K562 (cell line): ENCODE data around the gene PBXIP1. TPM values are rescaled to one million over a fixed set of nuclear protein-coding genes. Genes with fewer than 3 reads are reported as not detected.

ENCODE experiments used
- ARID1B ChIP-seq: fragments of 450-650 bp; IDR thresholded peaks from 2 replicates; pipeline ENCODE4 v1.6.1; 2016; ENCODE audit warnings: antibody characterized with exemption, mild to moderate bottlenecking, inconsistent platforms
- ATF2 ChIP-seq: sonication (generic); formaldehyde crosslinking; IDR thresholded peaks from 2 replicates; pipeline ENCODE4 v1.8.1; 2022; ENCODE audit warnings: missing genetic modification reagents
- BMI1 ChIP-seq: fragments of 150-350 bp; IDR thresholded peaks from 2 replicates; pipeline ENCODE4 v1.6.1; 2014; ENCODE audit warnings: low read length
- CHAMP1 ChIP-seq: fragments of 450-650 bp; IDR thresholded peaks from 2 replicates; pipeline ENCODE4 v1.6.1; 2016; ENCODE audit warnings: mild to moderate bottlenecking
- CREB1 ChIP-seq, 2 experiments: sonication (generic) in 1 of 2; formaldehyde crosslinking in 1 of 2; IDR thresholded peaks; 2 replicates each; pipeline versions ENCODE4 v1.6.1 to v1.8.0; 2012 to 2022; ENCODE audit warnings: inconsistent platforms in 1 of 2, mild to moderate bottlenecking in 1 of 2, missing genetic modification reagents in 1 of 2, moderate library complexity in 1 of 2
- EGR1 ChIP-seq: fragments of 450-650 bp; conservative IDR thresholded peaks from 2 replicates; pipeline ENCODE4 v1.6.1; 2017; ENCODE audit warnings: mild to moderate bottlenecking
- FOSL1 ChIP-seq: fragments of 200-800 bp; sonication (Bioruptor generic); conservative IDR thresholded peaks from 2 replicates; pipeline ENCODE4 v1.6.1; 2016; ENCODE audit warnings: missing genetic modification characterization, missing compliant biosample characterization
- HMBOX1 ChIP-seq: sonication (generic); IDR thresholded peaks from 2 replicates; pipeline ENCODE4 v1.6.1; 2016
- HNRNPL ChIP-seq: fragments of 200-400 bp; formaldehyde crosslinking; IDR thresholded peaks from 2 replicates; pipeline ENCODE4 v1.6.1; 2017; ENCODE audit warnings: low read depth, mild to moderate bottlenecking, low read length
- KAT2B ChIP-seq: IDR thresholded peaks from one replicate; pipeline ENCODE4 v1.6.1; 2012; ENCODE audit warnings: low read depth, mild to moderate bottlenecking, control low read depth, inconsistent platforms, low read length, moderate library complexity
- MIER1 ChIP-seq: fragments of 450-650 bp; IDR thresholded peaks from 2 replicates; pipeline ENCODE4 v1.6.1; 2016; ENCODE audit warnings: antibody characterized with exemption, mild to moderate bottlenecking, low read depth
- MNT ChIP-seq, 2 experiments: fragments of 450-650 bp; conservative IDR thresholded peaks; 2 replicates each; pipeline ENCODE4 v1.6.1; 2017; ENCODE audit warnings: mild to moderate bottlenecking in 2 of 2, moderate library complexity in 2 of 2
- POLR2G ChIP-seq: fragments of 200-400 bp; formaldehyde crosslinking; IDR thresholded peaks from 2 replicates; pipeline ENCODE4 v1.6.1; 2017; ENCODE audit warnings: low read depth, mild to moderate bottlenecking, antibody characterized with exemption, low read length, moderate library complexity
- SMAD4 ChIP-seq: fragments of 250-450 bp; sonication (Bioruptor Pico); conservative IDR thresholded peaks from 2 replicates; pipeline ENCODE4 v1.8.0; 2021; ENCODE audit warnings: inconsistent platforms, mild to moderate bottlenecking, moderate library complexity
- SMARCA4 ChIP-seq: fragments of 450-650 bp; IDR thresholded peaks from 2 replicates; pipeline ENCODE4 v1.6.1; 2016
- ZBTB5 ChIP-seq: fragments of 450-650 bp; IDR thresholded peaks from 2 replicates; pipeline ENCODE4 v1.6.1; 2017; ENCODE audit warnings: antibody characterized with exemption
- ZKSCAN1 ChIP-seq: fragments of 150-350 bp; IDR thresholded peaks from 2 replicates; pipeline ENCODE4 v1.6.1; 2016; ENCODE audit warnings: low read depth, low read length
- ZNF124 ChIP-seq: sonication (generic); formaldehyde crosslinking; IDR thresholded peaks from 2 replicates; pipeline ENCODE4 v1.8.1; 2022; ENCODE audit warnings: missing genetic modification reagents
- ZNF184 ChIP-seq: sonication (generic); formaldehyde crosslinking; IDR thresholded peaks from 2 replicates; pipeline ENCODE4 v1.5.0; 2020; ENCODE audit warnings: missing genetic modification reagents
- ZNF253 ChIP-seq: fragments of 250-450 bp; sonication (Bioruptor Pico); conservative IDR thresholded peaks from 2 replicates; pipeline ENCODE4 v1.6.1; 2021; ENCODE audit warnings: mild to moderate bottlenecking
- ZNF778 ChIP-seq: fragments of 450-650 bp; formaldehyde crosslinking; IDR thresholded peaks from 2 replicates; pipeline ENCODE4 v1.4.0; 2020; ENCODE audit warnings: mild to moderate bottlenecking, moderate library complexity
- polyA plus RNA-seq, 8 experiments: library from polyadenylated mRNA; depleted of rRNA in 4 of 8; stranded (reverse) in 5 of 8; unstranded in 3 of 8; fragments of >200 nt; fragmentation: Nextera tagmentation in 2 of 8; fragmentation: Illumina TruSeq in 1 of 8; extraction: Ambion mirVana in 2 of 8; extraction: Trizol in 1 of 8; gene quantifications; 2 replicates each; pipeline versions ENCODE4 v1.2.1 to v1.2.3, GENCODE V29; 2011 to 2014; ENCODE audit warnings: inconsistent platforms in 1 of 8, missing spikeins in 1 of 8
- total RNA-seq, 7 experiments: library from RNA; depleted of rRNA in 6 of 7; stranded (reverse); fragments of >200 nt in 6 of 7; fragmentation: Illumina TruSeq in 2 of 7; extraction: Trizol in 2 of 7; gene quantifications; 2 replicates each; pipeline versions ENCODE4 v1.2.1 to v1.2.3, GENCODE V29; 2011 to 2021; ENCODE audit warnings: low replicate concordance in 1 of 7

The PBXIP1 gene
- total and polyA plus RNA-seq, 9 of the 15 experiments (the other 6 are each of a cell fraction or from before 2014, with no cell fraction given) = 0.13 to 8.3 (median 5.8) TPM

- TF ChIP-seq SMARCA4 (no peak), ATF2 (CRISPR knock-in tag) (no peak), CREB1 (IDR thresholded peaks at IDR 0.05) (peak; percentile 56; the same call in 1 of the 2 replicates), CREB1 (CRISPR knock-in tag; IDR thresholded peaks at IDR 0.05) (peak; percentile 72), EGR1 (peak; percentile 78), SMAD4 (CRISPR knock-in tag) (0 out of 2 replicates have a peak, but pooled peaks have one; percentile 46), ZBTB5 (peak; percentile 65; the same call in 1 of the 2 replicates), CHAMP1 (no peak), ARID1B (no peak), FOSL1 (peak; percentile 92), ZNF184 (CRISPR knock-in tag) (no peak), ZNF778 (CRISPR knock-in tag) (no peak), MIER1 (no peak), BMI1 (no peak), ZNF124 (CRISPR knock-in tag) (no peak), MNT (conservative IDR thresholded peaks at IDR 0.05) (peak; percentile 98 to 99), HNRNPL (no peak), ZKSCAN1 (no peak), ZNF253 (no peak), POLR2G (peak; percentile 94), KAT2B (no peak), HMBOX1 (no peak)
These were observed 18.4 kb upstream of the PBXIP1 start, which contains the start of gene CKS1B (continued) for GRCh38 chr1:154974102-154974807.
